AG04450 (cell line): ENCODE data around the gene MOCS2. TPM values are rescaled to one million over a fixed set of nuclear protein-coding genes. Genes with fewer than 3 reads are reported as not detected.
"Not testable (repeated sequence)": the region's sequence is repeated elsewhere in the genome, so short reads cannot be mapped to it uniquely, and the experiment has no call there.

Experiments used
- CTCF ChIA-PET: fragments of 300-600, 350-600 bp; formaldehyde crosslinking; extraction: SDS; loops from one replicate; lab custom pipeline; 2022; ENCODE audit warnings: antibody characterized with exemption, inconsistent platforms; lab: Charles Lee
- POLR2A ChIA-PET: fragments of 350-600 bp; formaldehyde crosslinking; extraction: SDS; loops from one replicate; lab custom pipeline; 2021; ENCODE audit warnings: antibody characterized with exemption, inconsistent platforms; lab: Yijun Ruan, JAX
- DNase-seq: peaks from one replicate; pipeline ENCODE4 v3.0.0-alpha.2; 2011; ENCODE audit warnings: low read depth, low spot score
- H3K27ac ChIP-seq: one replicate; pipeline ENCODE4 v1.5.1; 2012; ENCODE audit warnings: low read depth, low read length, control low read depth
- H3K27me3 ChIP-seq: one replicate; pipeline ENCODE4 v1.6.0; 2012; ENCODE audit warnings: low read length; ENCODE audit not compliant: control insufficient read depth, insufficient read depth
- H3K4me3 ChIP-seq: 2 replicates; pipeline ENCODE4 v1.5.1; 2011; ENCODE audit warnings: mild to moderate bottlenecking, low read depth, low read length, control low read depth
- H3K9me3 ChIP-seq: 2 replicates; pipeline ENCODE4 v1.5.1; 2012; ENCODE audit warnings: low read length; ENCODE audit not compliant: control insufficient read depth, insufficient read depth
- polyA plus RNA-seq: library from polyadenylated mRNA; depleted of rRNA; stranded (reverse); fragments of >200 nt; gene quantifications from 2 replicates; pipeline ENCODE4 v1.2.3, GENCODE V29; 2011
- TF ChIP-seq, protein P1 (sequence below): IDR thresholded peaks from 2 replicates; pipeline ENCODE4 v1.5.1; 2011; ENCODE audit warnings: low read depth, low read length, control low read depth, inconsistent platforms

Gene MOCS2
- polyA plus RNA-seq, 1 experiment = 79.6 TPM

- Histone ChIP-seq H3K9me3 (no peaks in the 10 kb centered on the region; the same call in 1 of the 2 replicates), H3K27me3 (no peaks in the 10 kb centered on the region), H3K4me3 (no peak overlapping the region), H3K27ac (no peak overlapping the region)
- CTCF ChIA-PET = interaction anchor here (0.6 to 1.2 kb wide), 3 partner anchors 15 to 291 kb away, joined by 3 to 6 read pairs (median 4); no protein-coding TSS in a partner anchor
- no peak for DNase-seq
- TF ChIP-seq, protein P1, sequence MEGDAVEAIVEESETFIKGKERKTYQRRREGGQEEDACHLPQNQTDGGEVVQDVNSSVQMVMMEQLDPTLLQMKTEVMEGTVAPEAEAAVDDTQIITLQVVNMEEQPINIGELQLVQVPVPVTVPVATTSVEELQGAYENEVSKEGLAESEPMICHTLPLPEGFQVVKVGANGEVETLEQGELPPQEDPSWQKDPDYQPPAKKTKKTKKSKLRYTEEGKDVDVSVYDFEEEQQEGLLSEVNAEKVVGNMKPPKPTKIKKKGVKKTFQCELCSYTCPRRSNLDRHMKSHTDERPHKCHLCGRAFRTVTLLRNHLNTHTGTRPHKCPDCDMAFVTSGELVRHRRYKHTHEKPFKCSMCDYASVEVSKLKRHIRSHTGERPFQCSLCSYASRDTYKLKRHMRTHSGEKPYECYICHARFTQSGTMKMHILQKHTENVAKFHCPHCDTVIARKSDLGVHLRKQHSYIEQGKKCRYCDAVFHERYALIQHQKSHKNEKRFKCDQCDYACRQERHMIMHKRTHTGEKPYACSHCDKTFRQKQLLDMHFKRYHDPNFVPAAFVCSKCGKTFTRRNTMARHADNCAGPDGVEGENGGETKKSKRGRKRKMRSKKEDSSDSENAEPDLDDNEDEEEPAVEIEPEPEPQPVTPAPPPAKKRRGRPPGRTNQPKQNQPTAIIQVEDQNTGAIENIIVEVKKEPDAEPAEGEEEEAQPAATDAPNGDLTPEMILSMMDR = no peak
- POLR2A ChIA-PET = no interaction called here
These were observed 3.4 kb upstream of the MOCS2 start for GRCh38 chr5:53112909-53113308.

DNA sequence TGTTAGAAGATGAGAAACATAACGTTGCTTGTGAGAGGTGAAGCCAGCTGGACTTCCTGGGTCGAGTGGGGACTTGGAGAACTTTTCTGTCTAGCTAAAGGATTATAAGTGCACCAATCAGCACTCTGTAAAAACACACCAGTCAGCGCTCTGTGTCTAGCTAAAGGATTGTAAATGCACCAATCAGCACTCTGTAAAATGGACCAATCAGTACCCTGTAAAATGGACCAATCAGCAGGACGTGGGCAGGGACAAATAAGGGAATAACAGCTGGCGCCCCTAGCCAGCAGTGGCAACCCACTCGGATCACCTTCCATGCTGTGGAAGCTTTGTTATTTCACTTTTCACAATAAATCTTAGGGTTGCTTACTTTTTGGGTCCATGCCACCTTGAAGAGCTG, 2.8 kb upstream of the MOCS2 start:
- CTCF ChIA-PET = interaction anchor here (1.2 kb wide), 1 partner anchor 164 kb away, joined by 6 read pairs; no protein-coding TSS in a partner anchor
- POLR2A ChIA-PET, H3K4me3 ChIP-seq, H3K27ac ChIP-seq, DNase-seq, H3K27me3 ChIP-seq, H3K9me3 ChIP-seq: not testable (repeated sequence)

- DNase-seq = no peak
- no peaks in the 10 kb centered on the region; the same call in 1 of the 2 replicates for H3K9me3 ChIP-seq
- TF ChIP-seq, protein P1 = no peak
- ChIA-PET CTCF (interaction anchor here (2.4 kb wide), 1 partner anchor 162 kb away, joined by 9 read pairs; no protein-coding TSS in a partner anchor), POLR2A (no interaction called here)
- no peak overlapping the region for H3K4me3 ChIP-seq
- no peak overlapping the region for H3K27ac ChIP-seq
- H3K27me3 ChIP-seq = no peaks in the 10 kb centered on the region
These were observed 1.6 kb upstream of the MOCS2 start for GRCh38 chr5:53111139-53111538.

GRCh38 chr5:53110156-53110555, 599 bp upstream of the MOCS2 start:
- Histone ChIP-seq H3K27me3 (no peaks in the 10 kb centered on the region), H3K9me3 (no peaks in the 10 kb centered on the region; the same call in 1 of the 2 replicates), H3K4me3 (peak overlapping the region; percentile 89), H3K27ac (no peak overlapping the region)
- ChIA-PET POLR2A (no interaction called here), CTCF (interaction anchor here (1.0 to 2.4 kb wide), 3 partner anchors 161 to 1134 kb away, joined by 3 to 9 read pairs (median 5); no protein-coding TSS in a partner anchor)
- DNase-seq = no peak
- TF ChIP-seq, protein P1 = no peak

GRCh38 chr5:53109056-53109442, 508 bp downstream of the MOCS2 start:
- peak overlapping the region; percentile 89 for H3K4me3 ChIP-seq

More at GRCh38 chr5:53109056-53109442, 508 bp downstream of the MOCS2 start:
- ChIA-PET CTCF (interaction anchor here (1.0 to 2.4 kb wide), 2 partner anchors 160 to 1125 kb away, joined by 5 to 9 read pairs; no protein-coding TSS in a partner anchor), POLR2A (interaction anchor here (0.6 kb wide), 1 partner anchor 377 kb away, joined by 3 read pairs; no protein-coding TSS in a partner anchor)
- Histone ChIP-seq H3K27me3 (no peaks in the 10 kb centered on the region), H3K27ac (no peak overlapping the region), H3K9me3 (no peaks in the 10 kb centered on the region; the same call in 1 of the 2 replicates)
- TF ChIP-seq, protein P1 = no peak
- no peak for DNase-seq
